ENCODE measurements around the gene DICER1. TPM values are rescaled to one million over a fixed set of nuclear protein-coding genes. Genes with fewer than 3 reads are reported as not detected.

DICER1 gene
- total and polyA plus RNA-seq, 11 donors, result 5.4 to 57.9 (median 29.3) TPM

- intact Hi-C loops (cut with DNase I), result no loop called here
- DNase-seq, result no peak
- TF ChIP-seq CTCF (IDR thresholded peaks at IDR 0.05), result no peak
- no peak for TF ChIP-seq POLR2A (IDR thresholded peaks at IDR 0.05)
- Histone ChIP-seq H3K4me1 (peaks cover 17 to 69% (median 59%) of the 10 kb centered on the region in 12 donors), H3K4me3 (peak overlapping the region in 1 of 12 donors; percentile 8), H3K9me3 (no peaks in the 10 kb centered on the region), H3K27ac (peak overlapping the region in 11 of 12 donors; percentile 5 to 73 (median 62)), H3K27me3 (no peaks in the 10 kb centered on the region), H3K36me3 (peaks cover 0 to 17% (median 10%) of the 10 kb centered on the region in 9 donors)
- no peak for ATAC-seq
Measured at GRCh38 chr14:95137164-95137803, 20.0 kb downstream of the DICER1 start.

GRCh38 chr14:95136631-95137030 lies 20.7 kb downstream of the DICER1 start:
- Histone ChIP-seq H3K4me3 (no peak overlapping the region), H3K4me1 (peaks cover 17 to 63% (median 53%) of the 10 kb centered on the region in 12 donors), H3K36me3 (peaks cover 0 to 24% (median 17%) of the 10 kb centered on the region in 9 donors), H3K9me3 (no peaks in the 10 kb centered on the region), H3K27me3 (no peaks in the 10 kb centered on the region), H3K27ac (peak overlapping the region in 5 of 12 donors; percentile 5 to 72 (median 40))
- TF ChIP-seq POLR2A (IDR thresholded peaks at IDR 0.05), result no peak
- no peak for TF ChIP-seq CTCF (IDR thresholded peaks at IDR 0.05)
- ATAC-seq (peak in 1 of 4 donors; percentile 27), DNase-seq (no peak)
- intact Hi-C loops (cut with DNase I), result no loop called here
- WGBS, 4 donors, result 89 to 94% (median 93%) methylated on average over 1 of the region's 1 CpG

GRCh38 chr14:95134304-95134933 lies 22.9 kb downstream of the DICER1 start:
- intact Hi-C loops (cut with DNase I), result no loop called here
- WGBS, 4 donors, result 84 to 89% (median 85%) methylated on average over 8 of the region's 8 CpGs
- H3K9me3 ChIP-seq, result no peaks in the 10 kb centered on the region
- DNase-seq (no peak), ATAC-seq (peak in 1 of 4 donors; percentile 24)
- H3K27me3 ChIP-seq, result no peaks in the 10 kb centered on the region
- H3K4me1 ChIP-seq, result peaks cover 0 to 43% (median 32%) of the 10 kb centered on the region in 12 donors
- peak overlapping the region in 1 of 12 donors; percentile 75 for H3K27ac ChIP-seq
- no peak for TF ChIP-seq CTCF (IDR thresholded peaks at IDR 0.05)
- TF ChIP-seq POLR2A (IDR thresholded peaks at IDR 0.05), result no peak
- no peak overlapping the region for H3K4me3 ChIP-seq
- H3K36me3 ChIP-seq, result peaks cover 0 to 46% (median 39%) of the 10 kb centered on the region in 9 donors

GRCh38 chr14:95133282-95133681 lies 24.0 kb downstream of the DICER1 start:
- TF ChIP-seq CTCF (IDR thresholded peaks at IDR 0.05) (no peak), POLR2A (IDR thresholded peaks at IDR 0.05) (no peak)
- H3K27me3 ChIP-seq, result no peaks in the 10 kb centered on the region
- no peak for DNase-seq
- H3K27ac ChIP-seq, result no peak overlapping the region
- WGBS, 4 donors, result 87 to 93% (median 91%) methylated on average over 2 of the region's 2 CpGs
- no peaks in the 10 kb centered on the region for H3K9me3 ChIP-seq
- ATAC-seq, result no peak
- intact Hi-C loops (cut with DNase I), result no loop called here
- no peak overlapping the region for H3K4me3 ChIP-seq
- H3K4me1 ChIP-seq, result peaks cover 0 to 35% (median 23%) of the 10 kb centered on the region in 12 donors
- H3K36me3 ChIP-seq, result peaks cover 0 to 57% (median 49%) of the 10 kb centered on the region in 9 donors

Measured in heart left ventricle (tissue), 16 donors.